HG02870 (cell line): Measurements from ENCODE around the gene MAD1L1.

Source experiments
- ATAC-seq: cut with Tn5 transposase; IDR thresholded peaks from one replicate; pipeline ENCODE4 v1.9.1; 2021; ENCODE audit warnings: mild to moderate bottlenecking, moderate library complexity; ENCODE audit not compliant: unreplicated experiment

The MAD1L1 gene

DNA sequence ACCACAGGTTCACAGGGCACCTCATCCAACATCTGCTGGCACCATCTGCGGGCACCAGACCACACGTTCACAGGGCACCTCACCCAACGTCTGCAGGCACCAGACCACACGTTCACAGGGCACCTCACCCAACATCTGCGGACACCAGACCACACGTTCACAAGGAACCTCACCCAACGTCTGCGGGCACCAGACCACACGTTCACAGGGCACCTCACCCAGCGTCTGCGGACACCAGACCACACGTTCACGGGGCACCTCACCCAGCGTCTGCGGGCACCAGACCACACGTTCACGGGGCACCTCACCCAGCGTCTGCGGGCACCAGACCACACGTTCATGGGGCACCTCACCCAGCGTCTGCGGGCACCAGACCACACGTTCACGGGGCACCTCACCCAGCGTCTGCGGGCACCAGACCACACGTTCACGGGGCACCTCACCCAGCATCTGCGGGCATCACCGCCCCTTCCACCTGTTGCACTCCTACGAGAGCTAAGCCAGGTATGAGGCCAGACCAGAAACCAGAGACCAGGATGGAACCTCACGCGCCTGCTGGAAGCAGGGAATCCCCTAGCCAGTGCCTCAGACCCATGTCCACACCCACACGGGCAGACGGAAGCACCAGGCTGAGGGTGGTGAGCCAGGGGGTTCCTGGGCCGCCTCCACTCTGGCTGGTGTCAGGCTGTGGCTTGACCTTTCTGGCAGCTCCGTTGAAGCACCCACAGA is 182.8 kb downstream of the MAD1L1 start:
- ATAC-seq, result no peak

DNA sequence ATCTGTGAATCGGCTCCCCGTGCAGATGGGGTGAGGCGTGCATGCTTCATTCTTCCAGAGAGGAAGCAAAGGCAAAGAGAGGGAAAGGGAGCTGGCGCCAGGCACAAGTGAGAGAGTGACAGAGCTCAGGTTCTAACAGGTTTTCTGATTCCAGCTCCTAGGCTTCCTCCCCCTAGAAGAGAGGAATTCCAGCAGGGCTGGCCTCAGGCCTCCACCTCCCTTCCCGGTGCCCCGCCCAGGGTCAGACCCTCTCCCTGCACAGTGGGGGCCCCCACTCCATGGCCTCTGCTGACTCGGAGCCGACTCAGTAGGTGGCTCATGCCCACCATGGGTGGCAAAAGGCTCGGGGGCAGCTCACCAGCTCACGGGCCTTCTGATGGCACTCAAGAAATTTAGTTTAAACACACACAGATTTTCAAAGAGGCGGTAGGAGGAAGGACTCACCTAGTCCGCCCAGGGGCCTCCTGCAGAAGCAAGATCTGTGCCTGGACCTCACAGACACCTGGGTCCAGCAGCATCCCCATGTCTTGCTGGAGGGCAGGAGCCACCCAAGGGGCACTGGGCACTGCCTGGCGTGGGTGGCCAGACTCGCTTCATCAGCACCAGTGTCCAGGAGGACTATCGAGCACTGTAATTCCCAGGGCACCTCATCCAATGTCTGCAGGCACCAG is 183.5 kb downstream of the MAD1L1 start:
- no peak for ATAC-seq

GRCh38 chr7:2048531-2048930 is 184.2 kb downstream of the MAD1L1 start:
- ATAC-seq, result no peak

DNA sequence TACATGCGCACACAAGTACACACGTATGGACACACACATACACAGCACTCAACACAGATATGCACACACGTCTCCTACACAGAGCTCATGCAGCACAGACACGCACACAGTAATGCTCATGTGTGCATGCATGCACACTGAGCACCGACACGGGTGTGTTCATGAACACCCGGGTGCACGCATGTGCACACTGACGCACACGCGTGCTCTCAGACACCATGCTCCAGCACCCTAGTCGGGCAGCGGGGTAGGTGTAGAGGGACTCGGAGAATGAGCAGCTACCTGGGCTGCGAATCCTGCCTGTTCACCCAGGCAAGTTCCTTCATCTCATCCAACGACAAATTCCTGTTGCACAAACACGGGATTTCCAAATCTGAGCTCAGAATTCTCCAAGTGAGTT is 184.7 kb downstream of the MAD1L1 start:
- ATAC-seq, result no peak

DNA sequence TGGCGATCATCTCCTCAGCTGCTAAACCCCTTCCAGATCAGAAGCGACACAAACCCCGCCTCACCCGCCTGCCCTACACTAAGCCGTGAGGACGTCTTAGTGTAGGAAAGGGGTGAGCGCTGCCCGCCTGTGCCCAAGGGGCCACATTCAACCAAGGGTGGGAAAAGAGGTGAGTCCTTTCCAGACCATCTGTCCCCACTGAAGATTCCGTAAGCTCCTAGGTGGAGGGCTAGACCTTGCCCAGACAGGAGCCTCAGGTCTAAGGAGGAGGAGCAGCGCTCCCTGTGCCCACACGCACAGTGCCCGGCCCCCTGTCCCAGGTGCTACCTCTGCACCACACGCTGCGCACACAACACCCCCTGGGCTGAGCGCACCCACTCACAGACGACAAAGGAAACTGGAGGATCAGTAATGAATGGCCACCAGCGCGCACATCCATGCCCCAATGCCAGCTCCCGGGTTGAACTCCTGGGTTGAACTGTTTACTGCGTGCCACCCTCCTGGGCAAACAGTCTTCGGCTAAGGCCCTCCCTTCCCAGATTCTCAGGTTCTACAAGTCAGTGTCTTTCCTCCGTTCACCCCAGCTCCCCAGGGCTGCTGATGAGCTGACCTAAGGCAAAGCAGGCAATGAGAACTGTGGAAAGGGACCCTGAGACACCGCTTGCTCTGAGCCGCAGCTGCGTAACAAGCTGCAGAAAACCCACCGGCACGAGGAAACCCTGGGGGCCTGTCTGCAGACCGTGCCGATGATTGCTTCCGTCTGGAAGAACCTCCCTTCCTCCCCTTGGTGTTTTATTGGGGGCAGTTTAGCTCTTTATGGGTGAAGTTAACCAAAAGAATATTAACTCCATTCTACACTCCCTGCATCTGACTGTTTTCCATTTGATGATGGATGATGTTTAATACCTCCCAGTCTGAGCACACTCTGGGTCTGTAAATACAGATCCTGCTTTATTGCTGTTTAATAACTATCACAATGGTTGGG is 185.9 kb downstream of the MAD1L1 start:
- ATAC-seq, result no peak

GRCh38 chr7:2045559-2046405 is 187.0 kb downstream of the MAD1L1 start:
- ATAC-seq, result no peak

GRCh38 chr7:2044883-2045471 is 187.8 kb downstream of the MAD1L1 start:
- ATAC-seq, result no peak

DNA sequence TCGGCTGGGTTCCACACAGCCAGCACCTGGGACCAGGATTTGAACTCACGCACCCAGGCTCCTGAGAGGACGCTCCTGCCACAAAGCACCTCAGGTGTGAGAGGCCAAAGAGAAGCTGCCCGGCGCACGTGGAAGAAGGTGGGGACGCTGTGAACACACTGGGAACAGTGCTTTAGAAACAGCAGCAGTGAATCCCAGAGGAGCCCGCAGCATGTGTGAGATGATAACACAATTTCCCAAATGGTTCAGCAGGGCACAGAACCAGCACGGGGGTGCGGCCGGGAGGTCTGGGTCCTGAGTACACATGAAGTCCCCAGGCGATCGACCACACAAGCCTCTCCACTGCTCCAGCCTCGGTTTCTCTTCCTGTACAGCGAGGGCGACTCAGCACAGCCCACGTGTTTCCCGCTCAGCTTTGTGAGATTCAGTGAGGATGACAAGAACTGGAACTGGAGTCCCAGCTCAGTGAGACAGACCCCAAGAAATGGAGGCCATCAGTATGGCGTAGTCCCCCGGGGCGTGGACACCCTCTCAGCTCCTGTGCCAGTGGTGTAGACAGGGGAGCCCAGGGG is 188.3 kb downstream of the MAD1L1 start:
- no peak for ATAC-seq

DNA sequence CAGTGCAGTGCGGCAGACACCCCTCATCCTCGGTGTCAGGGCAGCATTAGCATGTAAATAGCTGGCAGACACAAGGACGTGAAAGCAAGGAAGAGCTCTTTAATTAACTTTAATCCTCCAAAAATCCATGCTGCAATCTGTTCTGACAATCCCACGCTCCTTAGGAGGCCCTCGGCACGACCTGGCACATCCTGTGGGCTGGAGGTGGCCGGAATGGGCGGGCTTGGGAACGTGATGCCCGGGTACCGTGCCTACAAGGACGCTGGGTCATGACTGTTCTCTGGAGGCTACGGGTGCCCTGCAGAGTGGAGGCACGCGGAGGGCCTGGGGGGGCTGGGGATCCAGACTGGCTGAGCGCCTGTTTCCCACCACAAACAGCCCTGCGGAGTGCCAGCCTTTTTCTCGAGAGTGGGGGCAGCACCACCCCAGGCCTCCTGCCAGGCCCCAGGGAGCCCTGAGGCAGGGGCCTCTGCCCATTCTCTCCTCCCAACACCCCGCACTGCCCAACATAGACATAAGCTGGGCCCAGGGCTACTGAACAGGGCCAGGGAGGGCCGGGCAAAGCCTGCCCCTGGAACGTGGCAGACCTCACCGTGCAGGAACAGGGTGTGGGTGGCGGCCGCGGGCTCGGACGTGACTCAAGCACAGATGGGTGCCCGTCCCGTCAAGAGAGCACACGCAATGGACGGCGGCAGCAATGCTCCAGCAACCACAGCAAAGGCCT is 189.3 kb downstream of the MAD1L1 start:
- no peak for ATAC-seq

DNA sequence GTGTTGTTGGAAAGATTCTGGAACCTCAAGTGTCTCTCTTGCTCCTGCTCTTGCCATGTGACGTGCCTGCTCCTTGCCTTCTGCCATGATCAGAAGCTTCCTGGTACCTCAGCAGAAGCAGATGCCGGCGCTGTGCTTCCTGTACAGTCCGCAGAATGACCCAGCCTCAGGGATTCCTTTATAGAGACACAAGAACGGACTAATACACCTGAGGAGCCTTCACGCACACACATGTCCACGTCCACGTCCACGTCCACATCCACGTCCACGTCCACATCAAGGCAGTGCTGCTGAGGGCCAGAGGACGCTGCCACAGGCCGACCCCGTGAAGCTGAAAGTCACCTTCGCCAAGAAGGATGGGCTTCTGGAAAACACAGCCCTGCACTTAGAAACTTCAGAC is 190.1 kb downstream of the MAD1L1 start:
- no peak for ATAC-seq

DNA sequence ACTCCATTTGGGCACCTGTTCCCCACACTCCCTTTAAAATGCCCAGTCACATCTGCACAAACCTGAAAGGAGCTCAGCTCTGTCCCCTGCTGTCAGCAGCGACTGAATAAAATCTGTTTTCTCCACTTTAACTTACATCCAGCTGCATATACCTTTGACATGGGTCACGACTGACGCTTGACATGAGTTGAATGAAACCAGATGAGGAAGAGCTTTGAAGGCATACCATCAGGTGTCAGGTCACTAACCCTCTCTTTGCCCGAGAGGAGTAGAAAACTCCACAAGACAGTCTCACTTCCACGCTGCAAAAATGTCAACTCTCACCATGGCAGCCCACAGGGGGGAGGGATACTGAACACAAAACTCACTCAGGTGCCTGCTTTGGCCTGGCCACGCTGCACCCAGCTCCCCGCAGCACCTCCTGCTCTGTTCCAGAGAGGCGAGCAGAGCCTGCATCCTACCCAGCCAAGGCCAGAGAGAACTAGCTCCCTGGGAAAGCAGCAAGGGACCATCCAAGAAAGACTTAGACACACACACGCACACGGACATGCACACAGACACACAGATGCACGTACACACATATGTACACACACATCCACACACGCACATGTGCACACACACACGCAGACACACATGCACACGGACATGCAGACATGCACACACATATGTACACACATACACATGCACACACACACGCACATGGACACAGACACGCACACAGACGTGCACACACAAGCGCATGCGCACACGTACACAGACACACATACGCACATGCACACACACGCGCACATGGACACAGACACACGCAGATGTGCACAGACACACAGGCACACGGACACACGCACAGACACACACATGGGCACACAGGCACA is 191.0 kb downstream of the MAD1L1 start:
- ATAC-seq, result no peak

DNA sequence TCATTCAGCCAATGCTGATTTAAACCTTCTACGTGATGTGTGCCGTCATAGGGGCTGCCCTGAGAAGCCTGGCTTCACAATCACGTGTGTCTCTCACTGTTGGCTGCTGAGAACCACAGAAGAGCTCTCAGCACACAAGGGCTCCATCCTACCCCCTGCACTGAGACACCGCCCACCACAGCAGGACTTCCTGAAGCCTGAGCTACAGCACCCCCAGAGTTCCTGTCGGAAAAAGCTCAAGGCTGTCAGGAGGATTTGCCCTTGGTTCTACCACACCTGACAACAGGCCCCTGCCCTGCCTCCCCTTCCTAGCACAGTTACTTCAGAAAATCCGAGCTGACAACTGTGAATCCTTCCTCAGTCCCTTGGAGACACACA is 191.9 kb downstream of the MAD1L1 start:
- no peak for ATAC-seq

GRCh38 chr7:2040201-2040892 is 192.4 kb downstream of the MAD1L1 start:
- no peak for ATAC-seq

- peak; percentile 47 for ATAC-seq
Observed at GRCh38 chr7:2038931-2039728, 193.6 kb downstream of the MAD1L1 start.

DNA sequence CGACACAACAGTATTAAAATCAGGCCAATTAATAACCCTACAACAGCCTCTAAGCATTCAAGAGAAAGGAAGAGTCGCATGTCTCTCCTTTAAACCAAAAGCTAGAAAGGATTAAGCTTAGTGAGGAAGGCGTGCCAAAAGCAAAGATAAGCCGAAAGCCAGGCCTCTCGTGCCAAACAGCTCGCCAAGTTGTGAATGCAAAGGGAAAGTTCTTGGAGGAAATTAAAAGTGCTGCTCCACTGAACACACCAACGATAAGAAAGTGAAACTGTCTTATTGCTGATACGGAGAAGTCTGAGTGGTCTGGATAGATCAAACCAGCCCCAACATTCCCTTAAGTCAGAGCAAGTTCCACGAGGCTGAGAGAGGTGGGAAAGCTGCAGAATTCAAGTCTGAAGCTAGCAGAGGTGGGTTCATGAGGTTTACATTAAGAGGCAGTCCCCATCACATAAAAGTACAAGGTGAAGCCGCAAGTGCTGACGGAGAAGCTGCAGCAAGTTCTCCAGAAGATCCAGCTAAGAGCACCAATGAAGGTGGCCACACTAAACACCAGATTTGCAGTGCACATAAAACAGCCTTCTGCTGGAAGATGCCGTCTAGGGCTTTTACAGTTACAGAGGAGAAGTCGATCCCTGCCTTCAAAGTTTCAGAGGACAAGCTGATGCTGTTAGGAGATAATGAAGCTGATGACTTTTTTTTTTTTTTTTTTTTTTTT is 194.8 kb downstream of the MAD1L1 start:
- ATAC-seq, result no peak

DNA sequence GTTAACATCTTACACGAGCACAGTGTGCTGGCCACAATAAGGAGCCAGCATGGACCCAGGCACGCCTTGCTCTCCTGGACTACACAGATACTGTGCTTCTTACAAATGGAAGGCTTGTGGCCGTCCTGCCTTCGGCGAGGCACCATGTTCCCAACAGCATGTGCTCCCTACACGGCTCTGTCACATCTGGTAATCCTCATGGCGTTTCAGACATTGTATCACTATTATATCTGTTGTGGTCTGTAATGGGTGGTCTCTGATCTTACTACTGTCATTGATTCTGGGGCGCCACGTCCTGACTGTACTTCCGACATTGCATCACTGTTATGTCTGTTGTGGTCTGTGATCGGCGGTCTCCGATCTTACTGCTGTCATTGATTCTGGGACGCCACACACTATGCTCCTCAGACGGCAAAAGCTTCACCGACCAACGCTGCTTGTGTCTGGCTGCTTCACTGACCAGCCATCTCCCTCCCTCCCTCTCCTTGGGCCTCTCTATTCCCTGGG is 195.4 kb downstream of the MAD1L1 start:
- ATAC-seq, result no peak
